ENCODE measurements around the gene MAMDC2.

The MAMDC2 gene

GRCh38 chr9:70043689-70044489 is at the start of gene MAMDC2:
TSS of gene MAMDC2 (plus strand) at chr9:70043848. CDS start at chr9:70044198, 350 bp downstream.
- peak; percentile 57 for DNase-seq (ENCODE audit: low read depth)

- no peak for DNase-seq (ENCODE audit: low read depth)
Observed at GRCh38 chr9:69995846-69996245, 47.8 kb upstream of the MAMDC2 start.

DNA sequence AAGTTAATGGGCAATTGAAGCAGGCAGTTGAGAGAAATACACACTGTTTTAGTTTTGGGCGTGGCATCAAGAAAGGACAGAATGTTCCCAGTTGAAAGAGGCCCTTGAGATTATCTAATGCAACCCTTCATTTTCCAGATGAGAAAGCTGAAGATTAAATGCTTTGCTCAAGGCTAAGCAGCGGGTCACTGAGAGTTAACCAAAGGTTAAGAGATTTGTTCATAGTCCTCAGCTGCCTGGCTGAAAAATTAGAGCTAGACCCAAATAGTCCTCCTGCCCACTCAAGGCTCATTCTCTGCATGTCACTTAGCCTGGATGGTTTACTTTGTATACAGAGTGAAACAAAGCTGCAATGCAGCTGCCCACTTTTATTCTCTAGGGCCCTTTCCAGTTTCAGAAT is 46.7 kb upstream of the MAMDC2 start:
- DNase-seq (ENCODE audit: low read depth) = no peak

- DNase-seq (ENCODE audit: low read depth) = no peak
Observed at GRCh38 chr9:69997524-69997923, 46.1 kb upstream of the MAMDC2 start.

GRCh38 chr9:69999315-69999714 is 44.3 kb upstream of the MAMDC2 start:
- DNase-seq (ENCODE audit: low read depth) = no peak

- no peak for DNase-seq (ENCODE audit: low read depth)
Observed at GRCh38 chr9:70000469-70000868, 43.2 kb upstream of the MAMDC2 start.

DNA sequence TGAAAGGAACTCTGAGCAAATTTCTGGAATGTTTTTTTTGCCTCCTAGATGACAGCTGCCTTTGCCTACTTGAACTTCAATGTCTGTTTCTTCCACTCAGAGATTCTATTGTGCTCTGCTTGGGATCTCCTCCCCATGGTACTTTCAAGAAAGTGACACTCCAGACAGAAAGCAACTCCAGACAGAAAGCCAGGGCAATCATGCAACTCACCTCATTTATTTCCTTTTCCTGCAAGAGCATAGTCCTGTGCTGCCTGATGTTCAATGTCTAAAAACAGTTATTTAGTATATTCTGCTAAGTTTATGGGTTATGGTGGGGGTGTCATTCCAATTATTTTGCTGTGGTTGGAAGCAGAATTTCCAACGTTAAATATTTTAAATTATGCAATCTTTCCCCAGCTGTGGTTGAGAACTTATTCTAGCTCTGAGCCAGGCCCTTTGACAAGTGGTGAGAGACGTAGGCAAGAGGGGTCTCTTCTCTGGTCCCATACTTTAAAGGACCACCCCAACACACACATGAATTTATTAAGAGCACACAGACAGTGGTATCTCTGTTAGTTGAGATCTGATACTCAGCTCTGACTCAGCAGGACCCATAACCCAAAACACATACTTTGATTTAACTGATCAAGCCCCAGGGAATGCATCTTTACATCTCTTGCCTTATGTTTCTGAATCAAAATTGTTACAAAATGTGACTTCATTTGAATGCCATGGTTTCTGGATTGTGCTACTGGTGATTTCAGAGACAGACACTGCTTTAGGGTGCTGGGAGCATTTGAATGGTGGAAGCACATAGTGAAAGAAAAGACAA is 39.5 kb upstream of the MAMDC2 start:
- DNase-seq (ENCODE audit: low read depth) = peak; percentile 43

GRCh38 chr9:70006306-70006705 is 37.3 kb upstream of the MAMDC2 start:
- no peak for DNase-seq (ENCODE audit: low read depth)

DNA sequence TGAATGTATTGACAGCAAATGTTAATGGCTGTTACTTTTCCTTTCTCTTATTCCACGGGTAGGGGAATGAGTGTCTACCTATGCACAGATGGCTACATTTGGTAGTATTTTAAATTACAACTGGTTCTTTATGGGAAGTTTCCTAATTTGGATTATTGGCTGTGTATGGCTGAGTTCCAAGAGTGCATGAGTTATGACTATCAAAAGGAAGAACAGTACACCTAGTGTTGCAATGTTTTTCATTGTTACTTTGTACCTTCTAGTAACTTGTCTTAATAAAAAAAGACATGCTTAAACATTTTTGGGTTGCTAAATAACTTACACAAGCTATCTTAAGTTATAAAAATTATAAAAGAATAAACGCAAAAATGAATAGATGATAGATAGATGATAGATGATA is 35.8 kb upstream of the MAMDC2 start:
- no peak for DNase-seq (ENCODE audit: low read depth)

GRCh38 chr9:70010015-70010414 is 33.6 kb upstream of the MAMDC2 start:
- no peak for DNase-seq (ENCODE audit: low read depth)

- DNase-seq (ENCODE audit: low read depth) = peak; percentile 22
Observed at GRCh38 chr9:70011366-70011765, 32.3 kb upstream of the MAMDC2 start.

GRCh38 chr9:70012569-70012968 is 31.1 kb upstream of the MAMDC2 start:
- DNase-seq (ENCODE audit: low read depth) = peak; percentile 12

GRCh38 chr9:70013598-70014196 is 30.0 kb upstream of the MAMDC2 start:
- DNase-seq (ENCODE audit: low read depth) = peak; percentile 53

- no peak for DNase-seq (ENCODE audit: low read depth)
Observed at GRCh38 chr9:70015099-70015498, 28.5 kb upstream of the MAMDC2 start.

DNA sequence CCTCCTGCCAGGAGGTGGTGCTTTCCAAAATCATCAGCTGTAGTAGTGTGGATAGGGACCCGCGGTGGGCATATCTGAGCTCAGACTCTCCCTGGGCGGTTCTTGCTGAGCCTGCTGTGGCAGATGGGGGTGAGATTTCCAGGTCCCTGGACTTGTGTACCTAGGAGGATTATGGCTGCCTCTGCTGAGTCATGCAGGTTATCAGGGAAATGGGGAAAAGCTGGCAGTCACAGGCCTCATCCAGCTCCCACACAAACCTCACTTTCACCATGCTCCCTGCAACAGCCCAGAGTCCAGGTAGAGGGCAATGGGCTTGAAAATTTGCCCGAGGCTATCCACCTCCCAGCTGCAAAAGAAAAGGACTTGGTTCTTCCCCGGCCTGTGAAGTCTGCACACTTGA is 23.4 kb upstream of the MAMDC2 start:
- DNase-seq (ENCODE audit: low read depth) = no peak

DNA sequence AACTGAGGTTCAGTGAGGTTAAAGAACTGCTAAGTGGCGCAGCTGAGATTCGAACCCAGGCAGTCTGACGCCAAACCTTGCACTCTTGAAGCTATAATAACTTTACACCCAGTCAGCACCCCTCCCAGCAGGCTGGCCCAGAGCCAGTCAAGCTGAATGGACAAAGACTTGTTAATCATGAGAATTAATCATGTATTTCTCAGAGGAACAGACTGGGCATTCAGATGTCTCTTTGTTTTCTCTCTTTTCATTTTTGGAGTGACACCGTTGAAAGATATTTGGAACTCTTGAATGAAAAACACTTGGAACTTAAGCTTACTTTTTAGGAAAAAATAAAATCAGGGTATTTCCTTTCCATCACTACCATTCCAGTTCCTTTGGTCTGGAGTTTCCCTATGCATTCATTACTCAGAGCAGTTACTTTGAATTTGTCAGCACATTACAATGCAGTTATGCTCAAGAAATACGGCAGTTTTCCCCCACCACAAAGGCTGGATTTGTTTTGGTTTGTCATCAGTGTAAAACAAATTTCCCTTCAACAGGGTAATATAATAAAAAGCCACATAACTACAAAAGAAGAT is 22.6 kb upstream of the MAMDC2 start:
- peak; percentile 96 for DNase-seq (ENCODE audit: low read depth)

DNA sequence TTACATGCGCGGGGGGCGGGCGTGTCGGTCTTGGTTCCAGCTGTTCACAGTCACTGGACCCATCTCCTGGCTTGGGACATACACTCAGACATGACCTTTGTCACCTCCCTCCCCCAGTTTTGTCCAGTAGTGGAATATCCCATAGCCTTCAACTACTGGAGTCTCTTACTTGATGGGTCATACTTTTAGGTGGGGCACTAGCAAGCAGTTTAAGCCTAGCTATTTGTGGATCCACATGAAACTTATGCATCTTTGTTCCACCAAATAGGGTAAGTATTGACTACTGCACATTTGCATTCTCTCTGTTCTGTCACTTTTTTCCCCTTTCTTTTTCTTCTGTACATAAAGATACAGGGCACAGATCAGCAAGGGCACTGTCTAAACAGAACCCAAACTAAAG is 15.4 kb upstream of the MAMDC2 start:
- no peak for DNase-seq (ENCODE audit: low read depth)

DNA sequence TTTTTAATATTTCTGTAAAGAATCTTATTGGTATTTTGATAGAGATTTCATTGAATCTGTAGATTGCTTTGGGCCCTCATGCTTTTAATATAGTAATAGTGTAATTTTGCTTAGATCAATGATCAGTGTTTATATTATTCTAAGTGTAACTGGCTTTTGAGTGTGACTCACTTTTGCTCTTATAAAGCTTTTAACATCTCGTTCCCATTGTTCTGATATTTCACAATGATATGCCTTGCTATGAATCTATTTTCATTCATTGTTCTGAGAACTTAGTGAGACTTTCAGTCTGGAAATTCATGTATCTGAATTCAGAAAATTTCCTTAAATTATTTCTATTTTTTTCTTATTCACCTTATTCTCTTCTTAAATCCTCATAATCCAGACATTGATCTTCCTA is 13.5 kb upstream of the MAMDC2 start:
- peak; percentile 56 for DNase-seq (ENCODE audit: low read depth)

- peak; percentile 79 for DNase-seq (ENCODE audit: low read depth)
Observed at GRCh38 chr9:70031141-70031545, 12.5 kb upstream of the MAMDC2 start.

DNA sequence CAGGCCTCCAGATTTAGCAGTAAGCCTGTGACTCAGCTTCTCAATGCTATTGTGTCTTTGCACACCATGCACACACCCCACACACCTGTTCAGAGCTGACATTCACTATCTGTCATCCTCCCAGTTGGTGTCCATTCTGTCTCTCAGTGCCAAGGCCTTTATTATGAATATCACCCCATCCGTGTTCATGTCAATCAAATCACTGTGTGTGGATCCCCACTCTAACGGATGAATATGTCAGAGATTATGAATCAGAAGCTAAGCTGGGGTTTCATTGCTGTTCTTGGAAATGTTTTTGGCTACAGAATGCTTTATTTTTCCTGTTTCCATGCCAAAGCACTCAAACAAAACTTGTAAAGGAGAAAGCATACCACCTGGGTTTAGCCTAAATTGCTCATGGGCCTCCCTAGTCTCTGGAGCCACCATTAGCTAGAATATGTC is 9.4 kb upstream of the MAMDC2 start:
- no peak for DNase-seq (ENCODE audit: low read depth)

GRCh38 chr9:70035691-70036090 is 8.0 kb upstream of the MAMDC2 start:
- no peak for DNase-seq (ENCODE audit: low read depth)

DNA sequence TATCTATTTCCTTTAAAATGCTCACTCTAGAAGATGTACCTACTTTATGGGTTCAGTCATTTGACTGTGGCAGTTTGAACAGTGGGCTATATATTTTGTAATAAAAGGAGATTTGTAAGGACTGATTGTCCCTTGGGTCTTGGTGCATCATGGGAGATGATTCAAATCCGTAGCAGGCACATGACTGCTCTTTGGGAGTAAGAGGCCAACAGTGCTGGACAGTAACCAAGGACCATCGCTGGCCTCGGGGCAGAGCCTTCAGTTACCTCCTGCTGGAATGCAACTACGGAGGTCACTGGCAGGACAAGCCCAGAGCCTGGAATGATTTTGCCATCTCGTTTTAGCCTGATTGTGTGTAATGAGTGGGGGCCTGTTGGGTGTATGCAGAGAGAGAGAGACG is 7.0 kb upstream of the MAMDC2 start:
- no peak for DNase-seq (ENCODE audit: low read depth)

Data from ELR (cell line).